Neural cell (in vitro differentiated cells): ENCODE measurements around the gene NPFF. TPM values are rescaled to one million over a fixed set of nuclear protein-coding genes. Genes with fewer than 3 reads are reported as not detected.

Experiments used
- H2AFZ ChIP-seq: fragments of 200-600, 300-800 bp; sonication (generic), shearing (Covaris generic); 2 replicates; pipeline ENCODE4 v1.6.0; 2014; ENCODE audit warnings: low read depth, mild to moderate bottlenecking, antibody characterized with exemption, low read length, moderate library complexity
- H3F3A ChIP-seq: fragments of 200-600 bp; shearing (Covaris generic); 2 replicates; pipeline ENCODE4 v1.6.1; 2016; ENCODE audit warnings: mild to moderate bottlenecking, moderate library complexity, mixed read lengths, antibody characterized with exemption, low read length; ENCODE audit not compliant: insufficient read depth, poor library complexity, severe bottlenecking
- H3K27ac ChIP-seq: fragments of 200-600, 300-800 bp; sonication (generic), shearing (Covaris generic); 2 replicates; pipeline ENCODE4 v1.5.1; 2014; ENCODE audit warnings: mild to moderate bottlenecking, low read length, moderate library complexity
- H3K27me3 ChIP-seq: fragments of 300-800, 200-600 bp; sonication (generic), shearing (Covaris generic); 2 replicates; pipeline ENCODE4 v1.6.0; 2014; ENCODE audit warnings: mild to moderate bottlenecking, low read depth, low read length, moderate library complexity; ENCODE audit not compliant: insufficient read depth
- H3K36me3 ChIP-seq: fragments of 300-800, 200-600 bp; sonication (generic), shearing (Covaris generic); 2 replicates; pipeline ENCODE4 v1.5.1; 2014; ENCODE audit warnings: mild to moderate bottlenecking, antibody characterized with exemption, low read length, moderate library complexity; ENCODE audit not compliant: insufficient read depth
- H3K4me2 ChIP-seq: fragments of 300-800, 200-600 bp; sonication (generic), shearing (Covaris generic); 2 replicates; pipeline ENCODE4 v1.6.0; 2014; ENCODE audit warnings: mild to moderate bottlenecking, low read length
- H3K4me3 ChIP-seq: fragments of 300-800, 200-600 bp; sonication (generic), shearing (Covaris generic); 2 replicates; pipeline ENCODE4 v1.5.1; 2014; ENCODE audit warnings: mild to moderate bottlenecking, low read length, moderate library complexity
- H3K79me2 ChIP-seq: fragments of 200-600 bp; shearing (Covaris generic); replicated peaks from 2 replicates; pipeline ENCODE4 v1.6.0; 2014; ENCODE audit warnings: mild to moderate bottlenecking, low read length, moderate library complexity; ENCODE audit not compliant: insufficient read depth
- H3K9ac ChIP-seq: fragments of 300-800, 200-600 bp; sonication (generic), shearing (Covaris generic); 2 replicates; pipeline ENCODE4 v1.6.1; 2016; ENCODE audit warnings: mild to moderate bottlenecking, low read length, mixed read lengths
- H3K9me2 ChIP-seq: fragments of 200-600 bp; shearing (Covaris generic); 2 replicates; pipeline ENCODE4 v1.6.1; 2016; ENCODE audit warnings: mild to moderate bottlenecking, low read length, mixed read lengths; ENCODE audit not compliant: insufficient read depth
- H3K9me3 ChIP-seq: fragments of 200-600, 300-800 bp; sonication (generic), shearing (Covaris generic); 2 replicates; pipeline ENCODE4 v1.6.1; 2016; ENCODE audit warnings: mild to moderate bottlenecking, mixed run types, low read length, moderate library complexity, mixed read lengths
- H4K20me1 ChIP-seq: fragments of 200-600 bp; shearing (Covaris generic); 2 replicates; pipeline ENCODE4 v1.6.1; 2016; ENCODE audit warnings: mild to moderate bottlenecking, mixed run types; ENCODE audit not compliant: insufficient read depth
- CTCF ChIP-seq: fragments of 450-650 bp; IDR thresholded peaks from 2 replicates; pipeline ENCODE4 v1.5.1; 2014; ENCODE audit warnings: antibody characterized with exemption, mild to moderate bottlenecking, moderate library complexity; ENCODE audit not compliant: poor library complexity, severe bottlenecking
- EP300 ChIP-seq: fragments of 450-650 bp; conservative IDR thresholded peaks from 2 replicates; pipeline ENCODE4 v1.6.1; 2014; ENCODE audit warnings: antibody characterized with exemption, mild to moderate bottlenecking, moderate library complexity; ENCODE audit not compliant: poor library complexity, severe bottlenecking
- EZH2 ChIP-seq: fragments of 200-600, 300-800 bp; shearing (Covaris generic), sonication (generic); IDR thresholded peaks from 2 replicates; pipeline ENCODE4 v1.6.1; 2014; ENCODE audit warnings: antibody characterized with exemption, low read length, borderline replicate concordance, mild to moderate bottlenecking; ENCODE audit not compliant: insufficient read depth, poor library complexity, severe bottlenecking
- MXI1 ChIP-seq: fragments of 450-650 bp; conservative IDR thresholded peaks from 2 replicates; pipeline ENCODE4 v1.6.1; 2014; ENCODE audit warnings: antibody characterized with exemption, mild to moderate bottlenecking; ENCODE audit not compliant: poor library complexity, severe bottlenecking
- POLR2AphosphoS5 ChIP-seq: IDR thresholded peaks from 2 replicates; pipeline ENCODE4 v1.6.1; 2012
- RAD21 ChIP-seq: fragments of 450-650 bp; conservative IDR thresholded peaks from 2 replicates; pipeline ENCODE4 v1.6.1; 2014; ENCODE audit warnings: antibody characterized with exemption, mild to moderate bottlenecking, moderate library complexity
- REST ChIP-seq: IDR thresholded peaks from 2 replicates; pipeline ENCODE4 v1.6.1; 2012; ENCODE audit warnings: borderline replicate concordance
- SMC3 ChIP-seq: fragments of 450-650 bp; conservative IDR thresholded peaks from 2 replicates; pipeline ENCODE4 v1.6.1; 2014; ENCODE audit warnings: antibody characterized with exemption, mild to moderate bottlenecking, moderate library complexity; ENCODE audit not compliant: poor library complexity
- TAF1 ChIP-seq: IDR thresholded peaks from 2 replicates; pipeline ENCODE4 v1.6.1; 2012; ENCODE audit warnings: low read depth
- polyA plus RNA-seq: library from polyadenylated mRNA; depleted of rRNA; stranded (reverse); fragments of >200 nt; gene quantifications from 2 replicates; pipeline ENCODE4 v1.2.3, GENCODE V29; 2014

Gene NPFF
- polyA plus RNA-seq, 1 donor from 2014 or later, result not detected

GRCh38 chr12:53543539-53543938 is 36.3 kb upstream of the NPFF start:
- no peak overlapping the region for H3K4me3 ChIP-seq
- H3K9ac ChIP-seq, result peak overlapping the region; percentile 10
- no peak overlapping the region for H3K27ac ChIP-seq
- no peaks in the 10 kb centered on the region for H4K20me1 ChIP-seq
- no peaks in the 10 kb centered on the region for H3K27me3 ChIP-seq
- no peaks in the 10 kb centered on the region for H3K9me3 ChIP-seq
- no peaks in the 10 kb centered on the region for H3K9me2 ChIP-seq
- H2AFZ ChIP-seq, result no peak overlapping the region
- H3K4me2 ChIP-seq, result no peak overlapping the region
- no peaks in the 10 kb centered on the region for H3F3A ChIP-seq
- no peaks in the 10 kb centered on the region for H3K79me2 ChIP-seq
- no peaks in the 10 kb centered on the region for H3K36me3 ChIP-seq
- no peak for TF ChIP-seq EZH2
- TF ChIP-seq MXI1, result no peak
- TF ChIP-seq REST, result no peak
- TF ChIP-seq TAF1, result no peak
- peak; percentile 96 for TF ChIP-seq RAD21
- TF ChIP-seq POLR2AphosphoS5, result no peak
- TF ChIP-seq EP300, result no peak
- peak; percentile 99 for TF ChIP-seq CTCF
- peak; percentile 98 for TF ChIP-seq SMC3

- no peak overlapping the region for H3K27ac ChIP-seq
- no peaks in the 10 kb centered on the region for H3K79me2 ChIP-seq
- H3K9me2 ChIP-seq, result no peaks in the 10 kb centered on the region
- no peak overlapping the region for H3K4me3 ChIP-seq
- TF ChIP-seq MXI1 (no peak), SMC3 (no peak), REST (no peak), EP300 (no peak), EZH2 (no peak), CTCF (no peak), RAD21 (no peak), POLR2AphosphoS5 (no peak), TAF1 (no peak)
- H3K4me2 ChIP-seq, result no peak overlapping the region
- no peaks in the 10 kb centered on the region for H3F3A ChIP-seq
- H3K36me3 ChIP-seq, result no peaks in the 10 kb centered on the region
- H3K9me3 ChIP-seq, result no peaks in the 10 kb centered on the region
- H4K20me1 ChIP-seq, result no peaks in the 10 kb centered on the region
- H3K9ac ChIP-seq, result no peak overlapping the region
- no peak overlapping the region for H2AFZ ChIP-seq
- no peaks in the 10 kb centered on the region for H3K27me3 ChIP-seq
These were observed 32.2 kb upstream of the NPFF start for GRCh38 chr12:53539526-53539925.
